ENCODE measurements around the gene SOX2.

Gene SOX2

GRCh38 chr3:181711325-181712135, at the start of gene SOX2:
TSS of gene SOX2 (plus strand) at chr3:181711925. CDS start at chr3:181712361, 436 bp downstream.
- DNase-seq = no peak

DNA sequence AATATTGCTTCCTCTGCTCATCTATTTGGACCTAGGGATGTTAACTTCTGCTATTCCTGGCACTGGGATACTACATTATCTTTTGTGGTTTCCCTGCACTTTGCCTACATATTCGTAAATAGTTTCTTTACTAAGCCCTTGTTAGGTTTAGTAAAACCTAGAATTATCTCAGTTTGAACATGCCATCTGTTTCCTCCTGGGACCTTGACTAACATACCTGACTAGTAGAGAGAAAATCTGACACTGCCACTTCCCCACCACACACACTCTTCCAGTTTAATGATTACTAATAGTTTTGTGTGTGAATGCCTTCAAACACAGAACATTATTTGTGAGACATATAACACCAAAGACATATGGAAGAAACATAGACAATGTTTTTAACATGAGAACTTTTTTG, 28.2 kb upstream of the SOX2 start:
- no peak for DNase-seq

DNA sequence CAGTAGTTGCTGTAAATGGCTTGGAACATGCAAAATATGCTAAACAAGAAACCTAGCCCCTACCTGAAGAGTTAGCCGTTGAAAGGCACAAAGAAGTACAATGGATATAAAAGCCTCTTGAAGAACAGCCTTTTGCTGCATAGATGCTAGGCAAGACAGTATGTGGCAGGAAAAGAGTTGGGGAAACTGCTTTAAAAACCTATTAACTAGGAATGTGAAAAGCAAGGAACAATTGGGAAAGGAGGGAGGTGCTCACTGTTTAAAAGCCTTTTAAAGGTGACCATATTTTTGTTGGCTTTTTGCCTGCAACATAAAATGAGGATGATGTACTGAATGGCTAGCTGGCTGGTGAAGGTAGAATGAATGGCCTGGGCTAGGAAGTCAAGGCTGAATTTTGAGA, 24.5 kb upstream of the SOX2 start:
- DNase-seq = no peak

DNA sequence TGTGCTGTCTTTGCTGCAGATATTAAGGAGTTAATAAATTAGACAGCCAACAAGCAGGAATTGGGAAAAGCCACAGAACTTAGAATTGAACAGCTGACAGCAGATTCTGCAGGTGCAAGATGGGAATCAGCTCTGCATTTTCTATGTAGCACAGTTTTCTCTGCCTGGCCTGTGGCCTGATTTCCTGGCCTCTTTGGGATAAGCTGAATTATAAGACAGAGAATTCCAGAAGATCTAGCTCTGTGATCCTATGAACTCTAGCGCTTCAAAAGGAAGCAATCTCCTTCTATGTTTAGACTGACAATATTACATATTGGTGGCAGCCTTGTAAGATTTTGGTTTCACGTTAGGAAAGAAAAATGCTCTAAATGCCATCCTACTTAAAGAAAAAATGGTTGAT, 24.0 kb upstream of the SOX2 start:
- DNase-seq = no peak

DNA sequence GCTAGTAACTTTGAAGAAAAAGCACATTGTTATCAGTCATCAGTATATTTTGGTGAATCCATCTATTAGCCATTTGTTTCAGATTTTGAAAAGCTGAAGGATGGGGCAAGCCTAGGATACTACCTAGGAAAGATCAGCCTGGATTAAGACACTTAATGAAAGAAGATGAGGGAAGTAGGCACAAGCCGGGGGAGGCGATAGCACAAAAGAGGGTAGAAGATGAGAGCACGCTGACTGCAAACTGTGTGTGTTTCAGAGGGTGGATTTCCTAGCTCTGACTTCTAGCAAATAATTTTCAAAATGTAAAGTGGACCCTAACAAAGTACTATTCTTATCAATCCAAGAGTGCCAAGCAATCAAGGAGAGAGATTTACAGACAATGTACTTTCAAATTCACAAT, 22.2 kb upstream of the SOX2 start:
- DNase-seq = no peak

GRCh38 chr3:181690769-181691168, 21.0 kb upstream of the SOX2 start:
- no peak for DNase-seq

GRCh38 chr3:181691901-181692300, 19.8 kb upstream of the SOX2 start:
- DNase-seq = no peak

DNA sequence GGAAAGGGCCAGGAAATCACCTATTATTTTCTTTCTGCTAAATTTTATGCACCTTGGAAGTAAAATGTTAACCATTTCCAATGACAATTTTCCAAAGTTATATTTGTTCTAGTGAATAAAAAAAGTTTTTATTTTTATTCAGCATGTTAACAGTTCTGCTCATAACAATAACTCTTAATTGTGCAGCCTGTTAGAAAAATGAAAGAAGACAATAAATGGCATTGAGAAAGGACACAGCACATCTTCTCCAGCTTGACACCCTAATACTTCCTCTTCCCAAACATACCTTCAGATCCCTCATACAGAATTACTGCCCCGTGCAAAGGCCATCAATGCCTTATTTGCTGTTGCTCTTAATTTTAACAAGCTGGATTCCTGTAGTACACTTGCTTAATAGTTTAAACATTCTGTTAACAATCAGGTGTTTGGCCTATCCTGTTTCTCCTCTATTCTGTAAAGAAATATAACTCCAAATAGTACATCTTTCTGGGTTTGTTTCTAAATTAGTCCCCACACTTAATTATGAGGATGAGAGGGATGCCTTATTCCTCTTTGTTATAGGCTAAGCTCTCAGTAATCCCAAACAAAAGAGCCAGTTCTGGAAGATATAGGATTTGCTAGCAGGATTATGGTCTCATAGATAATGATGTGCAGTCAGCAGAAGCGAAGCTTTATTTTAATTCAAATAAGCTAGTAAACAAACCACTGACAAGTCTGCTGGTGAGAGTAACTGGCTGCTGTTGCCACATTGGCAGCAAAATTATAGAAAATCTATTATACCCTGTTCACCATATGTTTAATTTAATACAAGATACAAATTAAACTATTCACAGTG, 19.2 kb upstream of the SOX2 start:
- no peak for DNase-seq

DNA sequence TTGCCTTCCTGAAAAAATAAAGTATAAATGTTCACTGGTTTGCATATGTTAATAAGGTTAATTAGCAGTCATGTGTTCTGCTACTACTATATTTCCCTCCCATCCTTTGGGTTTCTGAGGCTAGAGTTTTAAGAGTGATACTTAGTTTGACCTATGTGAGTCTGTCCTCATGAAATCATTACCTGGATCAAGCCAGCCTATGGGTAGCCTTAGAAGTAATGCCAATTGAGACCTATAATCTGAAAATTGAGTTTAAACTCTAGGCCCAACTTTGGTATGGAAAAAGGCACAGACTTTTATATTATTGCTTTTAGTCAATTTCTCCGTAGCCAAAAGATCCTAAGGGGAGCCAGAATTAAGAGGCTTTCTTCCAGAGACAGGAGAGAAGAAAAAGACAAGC, 18.4 kb upstream of the SOX2 start:
- no peak for DNase-seq

- no peak for DNase-seq
Measured at GRCh38 chr3:181694805-181695660, 16.7 kb upstream of the SOX2 start.

DNA sequence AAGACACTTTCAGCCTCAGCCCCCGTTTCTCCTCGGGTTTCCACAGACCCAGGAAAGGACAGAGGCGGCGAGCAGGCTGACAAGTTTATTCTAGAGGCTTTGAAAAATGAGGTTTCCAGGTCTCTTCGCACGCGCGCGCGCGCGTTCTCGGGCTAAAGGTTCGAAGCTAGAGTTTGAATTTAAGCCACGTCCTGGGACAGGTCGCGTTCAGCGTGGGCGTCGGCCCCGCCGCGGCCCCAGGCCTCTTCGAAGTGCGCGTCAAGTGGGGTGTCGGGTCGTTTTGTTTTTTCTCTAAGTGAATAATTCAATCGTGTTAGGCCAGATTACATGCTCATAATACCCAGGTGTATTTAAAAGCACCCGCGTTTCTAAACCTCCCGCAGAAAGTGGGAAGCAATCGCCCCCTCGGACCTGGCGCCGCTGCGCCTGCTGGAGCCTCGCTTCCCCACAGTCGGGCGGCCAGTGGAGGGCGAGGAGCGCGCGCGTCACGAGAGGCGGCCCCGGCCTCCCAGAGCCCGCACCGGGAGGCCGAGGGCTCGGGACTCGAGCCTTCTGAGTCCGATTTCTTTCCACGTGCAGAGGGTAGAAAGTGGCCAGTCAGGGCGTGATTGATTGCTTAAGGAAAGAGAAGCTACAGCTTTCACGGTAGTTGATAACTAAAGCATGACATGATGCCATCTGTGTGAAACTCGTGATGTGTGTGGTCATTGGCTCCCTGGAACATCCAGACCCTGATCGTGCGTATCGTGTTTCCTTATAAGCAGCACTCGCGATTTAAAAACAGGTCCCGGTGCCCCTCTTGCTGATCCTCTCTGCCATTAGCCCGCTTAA, 15.8 kb upstream of the SOX2 start:
- no peak for DNase-seq

GRCh38 chr3:181696626-181697230, 15.0 kb upstream of the SOX2 start:
- no peak for DNase-seq

DNA sequence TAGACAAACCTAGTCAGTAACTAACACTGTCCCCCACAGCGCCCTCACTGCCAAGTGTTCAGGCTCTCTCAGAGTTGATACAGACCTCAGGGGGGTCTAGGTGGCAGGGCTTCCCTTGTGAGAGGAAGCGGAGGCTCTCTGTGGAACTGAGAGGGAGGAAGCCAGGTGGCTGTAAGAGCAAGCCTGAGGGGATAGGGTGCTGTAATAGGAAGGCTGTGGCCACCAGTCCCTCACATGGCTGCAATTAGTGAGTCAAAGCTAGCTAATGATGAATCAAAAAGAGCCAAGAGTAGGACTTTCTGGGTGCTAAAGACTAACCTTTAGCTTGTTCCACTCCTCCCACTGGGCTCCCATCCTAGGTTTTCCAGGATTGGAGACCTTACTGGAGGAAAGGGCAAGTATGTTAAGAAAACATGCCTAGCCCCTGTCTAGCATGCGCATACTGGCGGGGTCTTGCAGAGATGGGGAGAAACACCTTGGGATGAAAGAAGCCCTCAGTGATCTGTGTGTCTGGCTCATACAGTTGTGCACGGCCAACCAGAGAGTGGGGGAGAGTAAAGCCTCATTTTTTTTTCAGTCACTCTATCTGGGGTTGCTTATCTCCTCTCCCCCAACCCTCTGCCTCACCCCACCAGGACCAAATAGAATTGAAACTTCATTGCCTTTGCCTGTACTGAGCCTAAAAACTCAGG, 13.3 kb upstream of the SOX2 start:
- DNase-seq = no peak

DNA sequence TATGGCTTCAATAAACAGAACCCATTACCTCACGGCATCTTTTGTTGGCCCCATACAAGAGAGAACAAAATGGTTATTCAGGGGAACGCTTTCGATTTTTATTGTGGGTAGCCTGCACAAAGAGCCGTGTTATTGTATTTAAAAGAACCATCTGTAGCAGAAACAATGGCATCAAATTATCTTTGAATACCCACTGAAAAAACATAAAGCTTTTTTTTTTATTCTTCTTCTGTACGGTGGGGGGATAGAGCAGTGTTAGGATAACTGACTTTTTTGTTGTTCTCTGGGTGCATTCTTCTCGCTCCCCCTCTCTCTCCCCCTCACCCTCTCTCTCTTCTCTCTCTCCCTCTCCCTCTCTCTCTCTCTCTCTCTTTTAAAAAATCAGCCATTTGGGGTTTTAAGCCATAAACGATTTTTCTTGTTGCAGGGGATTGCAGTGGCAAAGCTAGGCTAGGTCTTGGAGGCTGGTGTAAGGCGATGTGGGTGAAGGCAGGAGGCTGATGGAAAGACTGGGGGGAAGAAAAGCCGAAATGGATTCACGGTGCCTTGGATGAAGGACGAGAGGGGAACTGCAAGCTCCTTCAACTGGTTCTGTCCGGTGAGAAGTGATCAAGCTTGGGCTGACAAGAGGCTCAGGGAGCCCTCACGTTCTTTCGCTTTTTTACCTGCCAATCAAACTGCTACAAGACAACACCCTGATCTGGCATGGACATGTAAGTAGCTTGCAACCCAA, 12.4 kb upstream of the SOX2 start:
- no peak for DNase-seq

DNA sequence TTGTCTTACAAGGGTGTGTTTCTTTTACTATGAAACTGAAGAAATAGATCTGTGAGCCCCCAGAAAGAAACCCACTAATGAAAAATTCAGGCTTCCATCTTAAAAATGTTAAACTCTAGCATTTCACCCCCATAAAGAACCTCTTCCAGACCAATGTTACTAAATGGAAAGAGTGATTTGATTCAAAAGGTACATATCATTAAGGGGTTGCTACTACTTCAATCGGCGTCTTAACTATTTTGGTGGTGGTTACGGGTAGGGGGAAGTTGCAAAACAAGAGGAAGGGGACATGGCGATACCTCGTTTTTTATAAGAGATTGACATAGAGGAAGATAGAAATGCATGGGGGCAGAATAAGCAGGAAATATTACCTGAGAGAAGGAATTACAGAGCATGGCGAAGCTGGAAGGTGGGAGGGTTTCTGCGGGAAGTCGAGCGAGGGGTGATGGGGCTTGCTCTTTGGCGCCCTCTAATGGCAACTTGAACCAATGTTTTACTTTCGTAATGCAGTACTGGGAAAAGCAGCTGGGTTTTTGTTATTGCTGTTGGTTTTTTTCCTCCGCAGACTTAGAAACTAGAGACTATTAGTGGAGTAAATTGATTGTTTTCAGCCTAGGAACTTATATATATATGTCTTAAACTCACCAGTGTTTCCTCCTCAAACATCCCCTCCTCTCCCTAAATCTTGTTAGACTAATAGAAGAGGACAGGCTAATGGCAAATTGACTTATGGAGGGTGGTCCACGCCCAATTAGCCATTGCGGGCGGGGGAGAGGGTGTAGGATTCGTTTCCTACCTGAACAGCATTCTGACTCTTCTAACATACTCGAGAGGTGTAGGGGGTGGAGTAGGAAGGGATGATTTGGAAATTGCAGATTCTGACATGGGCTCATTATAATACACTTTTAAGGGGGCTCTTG, 11.3 kb upstream of the SOX2 start:
- peak; percentile 55 for DNase-seq

DNA sequence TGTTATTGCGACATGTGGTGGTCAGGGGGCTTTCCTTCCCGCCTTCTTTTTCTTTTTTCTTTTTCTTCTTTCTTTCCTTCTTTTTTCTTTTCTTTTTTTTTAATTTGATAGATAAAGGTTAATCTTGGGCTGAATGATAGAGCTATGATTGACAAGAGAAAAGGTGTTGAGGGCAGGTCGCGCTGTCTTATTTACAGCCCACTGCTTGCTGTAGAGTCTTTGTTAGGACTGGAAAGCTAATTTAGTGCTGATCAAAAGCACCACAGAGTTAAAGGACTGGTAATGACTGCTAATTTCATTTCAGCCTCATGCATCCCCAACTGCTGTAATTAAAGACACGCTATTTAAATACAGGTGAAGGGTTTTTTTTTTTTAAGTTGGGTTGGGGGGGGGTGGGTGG, 10.6 kb upstream of the SOX2 start:
- no peak for DNase-seq

- DNase-seq = no peak
Measured at GRCh38 chr3:181703601-181704420, 7.9 kb upstream of the SOX2 start.

GRCh38 chr3:181704421-181705085, 7.2 kb upstream of the SOX2 start:
- no peak for DNase-seq

Data from EL (cell line).